ENCODE results near the gene HOXC4.

GRCh38 chr12:54042970-54043853, 10.4 kb upstream of the HOXC4 start:
- TF ChIP-seq, protein P1, sequence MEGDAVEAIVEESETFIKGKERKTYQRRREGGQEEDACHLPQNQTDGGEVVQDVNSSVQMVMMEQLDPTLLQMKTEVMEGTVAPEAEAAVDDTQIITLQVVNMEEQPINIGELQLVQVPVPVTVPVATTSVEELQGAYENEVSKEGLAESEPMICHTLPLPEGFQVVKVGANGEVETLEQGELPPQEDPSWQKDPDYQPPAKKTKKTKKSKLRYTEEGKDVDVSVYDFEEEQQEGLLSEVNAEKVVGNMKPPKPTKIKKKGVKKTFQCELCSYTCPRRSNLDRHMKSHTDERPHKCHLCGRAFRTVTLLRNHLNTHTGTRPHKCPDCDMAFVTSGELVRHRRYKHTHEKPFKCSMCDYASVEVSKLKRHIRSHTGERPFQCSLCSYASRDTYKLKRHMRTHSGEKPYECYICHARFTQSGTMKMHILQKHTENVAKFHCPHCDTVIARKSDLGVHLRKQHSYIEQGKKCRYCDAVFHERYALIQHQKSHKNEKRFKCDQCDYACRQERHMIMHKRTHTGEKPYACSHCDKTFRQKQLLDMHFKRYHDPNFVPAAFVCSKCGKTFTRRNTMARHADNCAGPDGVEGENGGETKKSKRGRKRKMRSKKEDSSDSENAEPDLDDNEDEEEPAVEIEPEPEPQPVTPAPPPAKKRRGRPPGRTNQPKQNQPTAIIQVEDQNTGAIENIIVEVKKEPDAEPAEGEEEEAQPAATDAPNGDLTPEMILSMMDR (IDR thresholded peaks at IDR 0.05), result no peak
- no peak for TF ChIP-seq POLR2A (IDR thresholded peaks at IDR 0.05)
